OCI-LY1 (cell line): Measurements from ENCODE around the gene PCDHGA1.

Experiments used
- H2AFZ ChIP-seq: fragments of 200-600 bp; sonication (generic), shearing (Covaris generic); 2 replicates; pipeline ENCODE4 v1.6.0; 2014; ENCODE audit warnings: antibody characterized with exemption, mild to moderate bottlenecking, low read length
- H3F3A ChIP-seq: fragments of 200-600 bp; sonication (generic), shearing (Covaris generic); 2 replicates; pipeline ENCODE4 v1.6.0; 2014; ENCODE audit warnings: mild to moderate bottlenecking, antibody characterized with exemption, low read length, moderate library complexity; ENCODE audit not compliant: insufficient read depth
- H3K27ac ChIP-seq: fragments of 200-600 bp; sonication (generic); 2 replicates; pipeline ENCODE4 v1.5.1; 2014; ENCODE audit warnings: low read length, mixed run types, mild to moderate bottlenecking, low read depth; ENCODE audit not compliant: poor library complexity, severe bottlenecking
- H3K27me3 ChIP-seq: fragments of 200-600 bp; sonication (generic); 2 replicates; pipeline ENCODE4 v1.6.0; 2014; ENCODE audit warnings: antibody characterized with exemption, mild to moderate bottlenecking, low read length, moderate library complexity; ENCODE audit not compliant: insufficient read depth
- H3K36me3 ChIP-seq: fragments of 200-600 bp; sonication (generic); 2 replicates; pipeline ENCODE4 v1.6.1; 2014; ENCODE audit warnings: mild to moderate bottlenecking, antibody characterized with exemption, low read length, moderate library complexity, mixed read lengths; ENCODE audit not compliant: insufficient read depth
- H3K4me1 ChIP-seq: fragments of 200-600 bp; sonication (generic); 2 replicates; pipeline ENCODE4 v1.5.1; 2014; ENCODE audit warnings: mild to moderate bottlenecking, low read length, moderate library complexity; ENCODE audit not compliant: insufficient read depth, severe bottlenecking
- H3K4me2 ChIP-seq: fragments of 200-600 bp; sonication (generic), shearing (Covaris generic); 2 replicates; pipeline ENCODE4 v1.6.1; 2014; ENCODE audit warnings: low read length
- H3K4me3 ChIP-seq: fragments of 200-600 bp; sonication (generic); 2 replicates; pipeline ENCODE4 v1.5.1; 2014; ENCODE audit warnings: low read length, low read depth, mild to moderate bottlenecking, mixed read lengths; ENCODE audit not compliant: poor library complexity, severe bottlenecking
- H3K79me2 ChIP-seq: fragments of 200-600 bp; shearing (Covaris generic); 2 replicates; pipeline ENCODE4 v1.6.1; 2016; ENCODE audit warnings: mixed run types, low read length, mixed read lengths; ENCODE audit not compliant: insufficient read depth
- H3K9ac ChIP-seq: fragments of 200-600 bp; sonication (generic), shearing (Covaris generic); 2 replicates; pipeline ENCODE4 v1.6.1; 2014; ENCODE audit warnings: mild to moderate bottlenecking, low read length, mixed read lengths
- H3K9me2 ChIP-seq: fragments of 200-600 bp; sonication (generic), shearing (Covaris generic); 2 replicates; pipeline ENCODE4 v1.6.1; 2014; ENCODE audit warnings: low read depth, mild to moderate bottlenecking, low read length, mixed read lengths
- H3K9me3 ChIP-seq: fragments of 200-600 bp; shearing (Covaris generic); 2 replicates; pipeline ENCODE4 v1.6.1; 2014; ENCODE audit warnings: low read length, mixed read lengths
- H4K20me1 ChIP-seq: fragments of 200-600 bp; sonication (generic), shearing (Covaris generic); 2 replicates; pipeline ENCODE4 v1.6.0; 2016; ENCODE audit warnings: mild to moderate bottlenecking, low read length; ENCODE audit not compliant: insufficient read depth
- EZH2 ChIP-seq: fragments of 200-600 bp; sonication (generic), shearing (Covaris generic); IDR thresholded peaks from 2 replicates; pipeline ENCODE4 v1.8.0; 2017; ENCODE audit warnings: borderline replicate concordance, mixed run types, mild to moderate bottlenecking, antibody characterized with exemption, low read length, moderate library complexity, mixed read lengths
- TF ChIP-seq, protein P1 (sequence below): fragments of 200-600 bp; sonication (generic), shearing (Covaris generic); IDR thresholded peaks from 2 replicates; pipeline ENCODE4 v1.5.1; 2017; ENCODE audit warnings: mild to moderate bottlenecking, antibody characterized with exemption, low read length, moderate library complexity, mixed read lengths

Gene PCDHGA1

DNA sequence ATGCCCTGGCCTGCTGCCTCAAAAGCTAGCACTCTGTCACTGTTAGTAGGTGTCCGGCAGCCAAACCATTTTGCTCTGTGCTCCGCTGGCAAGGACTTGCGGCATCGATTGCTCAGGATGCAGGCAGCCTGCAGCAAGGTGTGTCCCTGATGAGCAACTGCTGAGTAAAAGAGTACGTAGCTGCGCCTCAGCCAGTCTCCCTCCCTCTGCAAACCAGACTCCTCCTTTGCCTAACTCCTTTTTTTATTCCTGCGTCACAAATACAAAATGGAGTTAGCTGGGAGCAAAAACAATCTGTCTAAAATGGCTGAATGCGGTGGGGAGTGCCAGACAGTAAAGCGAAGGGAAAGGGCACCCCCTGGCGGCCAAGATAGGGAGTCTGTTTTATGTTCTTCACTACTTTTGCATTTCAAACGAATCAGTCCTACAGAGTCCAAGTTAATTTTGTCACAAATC lies 227.4 kb downstream of the PCDHGA1 start:
- H3K27ac ChIP-seq: peak overlapping the region; percentile 84

DNA sequence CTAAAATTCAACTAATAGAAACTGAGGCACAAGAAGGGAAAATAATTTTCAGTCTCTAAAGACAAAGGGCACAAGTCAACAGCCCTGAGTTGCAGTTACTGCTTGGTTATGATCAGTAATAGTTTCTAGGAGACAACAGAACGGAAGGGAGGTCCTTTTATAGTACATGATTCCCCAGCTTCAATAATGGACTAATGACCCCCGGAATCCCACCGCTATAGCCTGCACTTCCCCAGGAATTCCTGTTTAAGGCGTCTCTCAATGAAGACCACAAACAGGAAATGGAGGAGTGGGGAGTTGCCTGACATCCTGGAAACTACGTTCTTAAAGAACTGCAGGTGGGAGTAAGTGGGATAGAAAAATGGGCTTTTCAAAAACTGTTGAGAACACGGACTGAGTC lies 227.8 kb downstream of the PCDHGA1 start:
- TF ChIP-seq EZH2: no peak
- TF ChIP-seq, protein P1, sequence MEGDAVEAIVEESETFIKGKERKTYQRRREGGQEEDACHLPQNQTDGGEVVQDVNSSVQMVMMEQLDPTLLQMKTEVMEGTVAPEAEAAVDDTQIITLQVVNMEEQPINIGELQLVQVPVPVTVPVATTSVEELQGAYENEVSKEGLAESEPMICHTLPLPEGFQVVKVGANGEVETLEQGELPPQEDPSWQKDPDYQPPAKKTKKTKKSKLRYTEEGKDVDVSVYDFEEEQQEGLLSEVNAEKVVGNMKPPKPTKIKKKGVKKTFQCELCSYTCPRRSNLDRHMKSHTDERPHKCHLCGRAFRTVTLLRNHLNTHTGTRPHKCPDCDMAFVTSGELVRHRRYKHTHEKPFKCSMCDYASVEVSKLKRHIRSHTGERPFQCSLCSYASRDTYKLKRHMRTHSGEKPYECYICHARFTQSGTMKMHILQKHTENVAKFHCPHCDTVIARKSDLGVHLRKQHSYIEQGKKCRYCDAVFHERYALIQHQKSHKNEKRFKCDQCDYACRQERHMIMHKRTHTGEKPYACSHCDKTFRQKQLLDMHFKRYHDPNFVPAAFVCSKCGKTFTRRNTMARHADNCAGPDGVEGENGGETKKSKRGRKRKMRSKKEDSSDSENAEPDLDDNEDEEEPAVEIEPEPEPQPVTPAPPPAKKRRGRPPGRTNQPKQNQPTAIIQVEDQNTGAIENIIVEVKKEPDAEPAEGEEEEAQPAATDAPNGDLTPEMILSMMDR: no peak; the same call in 1 of the 2 replicates
- H3K9me2 ChIP-seq: no peaks in the 10 kb centered on the region
- no peak overlapping the region for H2AFZ ChIP-seq
- no peak overlapping the region for H3K27ac ChIP-seq
- no peaks in the 10 kb centered on the region for H4K20me1 ChIP-seq
- H3K79me2 ChIP-seq: no peaks in the 10 kb centered on the region
- no peaks in the 10 kb centered on the region for H3F3A ChIP-seq
- H3K27me3 ChIP-seq: no peaks in the 10 kb centered on the region
- peak overlapping the region; percentile 69; the same call in 1 of the 2 replicates for H3K9ac ChIP-seq
- peaks cover 4% of the 10 kb centered on the region; the same call in 1 of the 2 replicates for H3K36me3 ChIP-seq
- peak overlapping the region; percentile 74; the same call in 1 of the 2 replicates for H3K4me2 ChIP-seq
- no peaks in the 10 kb centered on the region for H3K9me3 ChIP-seq
- H3K4me3 ChIP-seq: no peak overlapping the region
- H3K4me1 ChIP-seq: peaks cover 21% of the 10 kb centered on the region

More for the DNA sequence above, 227.4 kb downstream of the PCDHGA1 start:
- Histone ChIP-seq H4K20me1 (no peaks in the 10 kb centered on the region), H3K9me2 (no peaks in the 10 kb centered on the region), H3K9ac (peak overlapping the region; percentile 69), H2AFZ (peak overlapping the region; percentile 47; the same call in 1 of the 2 replicates), H3K36me3 (peaks cover 4% of the 10 kb centered on the region; the same call in 1 of the 2 replicates), H3K4me2 (peak overlapping the region; percentile 74), H3F3A (no peaks in the 10 kb centered on the region), H3K4me3 (peak overlapping the region; percentile 57), H3K27me3 (no peaks in the 10 kb centered on the region), H3K9me3 (no peaks in the 10 kb centered on the region), H3K4me1 (peaks cover 21% of the 10 kb centered on the region), H3K79me2 (no peaks in the 10 kb centered on the region)
- no peak for TF ChIP-seq EZH2
- TF ChIP-seq, protein P1: peak; percentile 93

DNA sequence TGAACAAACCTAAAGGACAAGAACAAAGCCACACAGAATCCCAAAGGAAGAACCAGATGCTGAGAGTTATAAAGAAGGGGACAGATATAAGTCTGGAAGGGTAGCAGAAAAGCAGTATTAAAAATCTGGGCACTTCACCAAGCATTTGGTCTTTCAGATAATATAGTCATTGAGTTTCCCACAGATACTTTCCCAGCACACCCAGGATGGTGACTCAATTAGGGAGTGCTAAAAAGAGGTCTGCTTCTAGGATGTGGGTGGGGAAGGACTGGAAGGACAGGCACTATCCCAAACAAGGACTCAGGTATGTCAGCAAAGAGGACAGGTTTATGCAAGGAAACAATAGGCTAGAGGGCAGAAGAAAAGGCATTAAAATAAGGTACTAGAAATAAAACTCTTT lies 229.1 kb downstream of the PCDHGA1 start:
- Histone ChIP-seq H3K9me3 (no peaks in the 10 kb centered on the region), H3K9me2 (no peaks in the 10 kb centered on the region), H3K27ac (no peak overlapping the region), H3K4me3 (no peak overlapping the region), H3K4me1 (peaks cover 23% of the 10 kb centered on the region), H3F3A (no peaks in the 10 kb centered on the region), H2AFZ (no peak overlapping the region), H3K36me3 (peaks cover 13% of the 10 kb centered on the region; the same call in 1 of the 2 replicates), H3K27me3 (no peaks in the 10 kb centered on the region), H3K4me2 (no peak overlapping the region), H3K79me2 (no peaks in the 10 kb centered on the region), H4K20me1 (no peaks in the 10 kb centered on the region), H3K9ac (no peak overlapping the region)
- no peak for TF ChIP-seq EZH2
- TF ChIP-seq, protein P1: no peak
